Suprapubic skin (tissue), 4 donors: ENCODE measurements around the gene METTL9.

ENCODE experiments used
- CTCF ChIP-seq, 2 donors: fragments of 200-600 bp in 1 of 2; fragments of 450-650 bp in 1 of 2; sonication (generic) in 1 of 2; IDR thresholded peaks; one replicate each; pipeline ENCODE4 v1.5.1; 2016 to 2019; ENCODE audit warnings: antibody characterized with exemption in 2 of 2, mild to moderate bottlenecking in 1 of 2, moderate library complexity in 1 of 2
- EP300 ChIP-seq: sonication (generic); formaldehyde crosslinking; IDR thresholded peaks from one replicate; pipeline ENCODE4 v1.6.1; 2017; ENCODE audit warnings: antibody characterized with exemption
- POLR2A ChIP-seq, 2 donors: fragments of 450-650 bp; IDR thresholded peaks; one replicate each; pipeline ENCODE4 v1.6.1; 2017; ENCODE audit warnings: antibody characterized with exemption in 2 of 2, mild to moderate bottlenecking in 2 of 2, moderate library complexity in 2 of 2
- POLR2AphosphoS5 ChIP-seq, 3 donors: sonication (generic); formaldehyde crosslinking; IDR thresholded peaks; one replicate each; pipeline ENCODE4 v1.6.1; 2017; ENCODE audit warnings: antibody characterized with exemption in 3 of 3

DNA sequence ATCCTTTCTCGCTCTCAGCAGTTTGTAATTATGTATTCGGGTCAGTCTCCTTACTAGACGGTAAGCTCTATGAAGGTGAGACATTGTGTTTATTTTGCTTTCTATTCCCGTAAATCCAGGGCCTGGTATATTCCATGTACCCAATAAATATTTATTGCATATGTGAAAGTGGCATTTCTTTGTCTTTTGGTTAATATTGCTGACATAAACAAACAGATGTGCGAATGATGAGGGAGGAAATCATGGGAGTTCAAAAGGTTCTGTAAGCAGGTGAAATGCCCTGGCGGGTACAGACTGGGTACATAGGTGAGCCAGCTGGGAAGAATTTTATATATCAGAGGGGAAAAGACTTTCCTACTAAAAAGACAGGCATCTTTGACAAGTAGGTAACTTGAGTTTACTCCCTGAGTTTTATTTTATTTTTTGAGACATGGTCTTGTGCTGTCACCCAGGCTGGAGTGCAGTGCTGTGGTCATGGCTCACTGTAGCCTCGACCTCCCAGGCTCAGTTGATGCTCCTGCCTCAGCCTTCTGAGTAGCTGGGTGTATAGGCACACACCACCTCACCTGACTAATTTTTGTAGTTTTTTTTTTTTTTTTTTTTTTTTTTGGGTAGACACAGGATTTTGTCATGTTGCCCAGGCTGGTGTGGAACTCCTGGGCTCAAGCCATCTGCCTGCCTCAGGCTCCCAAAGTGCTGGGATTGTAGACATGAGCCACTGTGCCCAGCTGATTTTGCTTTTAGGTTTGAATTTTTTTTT lies 5.7 kb upstream of the METTL9 start:
- no peak for TF ChIP-seq CTCF (IDR thresholded peaks at IDR 0.05)
- TF ChIP-seq POLR2A (IDR thresholded peaks at IDR 0.05), result no peak
- TF ChIP-seq POLR2AphosphoS5 (IDR thresholded peaks at IDR 0.05), result no peak
- TF ChIP-seq EP300, result no peak
